ENCODE measurements around the gene CDH19. TPM values are rescaled to one million over a fixed set of nuclear protein-coding genes. Genes with fewer than 3 reads are reported as not detected.

Gene CDH19, protein sequence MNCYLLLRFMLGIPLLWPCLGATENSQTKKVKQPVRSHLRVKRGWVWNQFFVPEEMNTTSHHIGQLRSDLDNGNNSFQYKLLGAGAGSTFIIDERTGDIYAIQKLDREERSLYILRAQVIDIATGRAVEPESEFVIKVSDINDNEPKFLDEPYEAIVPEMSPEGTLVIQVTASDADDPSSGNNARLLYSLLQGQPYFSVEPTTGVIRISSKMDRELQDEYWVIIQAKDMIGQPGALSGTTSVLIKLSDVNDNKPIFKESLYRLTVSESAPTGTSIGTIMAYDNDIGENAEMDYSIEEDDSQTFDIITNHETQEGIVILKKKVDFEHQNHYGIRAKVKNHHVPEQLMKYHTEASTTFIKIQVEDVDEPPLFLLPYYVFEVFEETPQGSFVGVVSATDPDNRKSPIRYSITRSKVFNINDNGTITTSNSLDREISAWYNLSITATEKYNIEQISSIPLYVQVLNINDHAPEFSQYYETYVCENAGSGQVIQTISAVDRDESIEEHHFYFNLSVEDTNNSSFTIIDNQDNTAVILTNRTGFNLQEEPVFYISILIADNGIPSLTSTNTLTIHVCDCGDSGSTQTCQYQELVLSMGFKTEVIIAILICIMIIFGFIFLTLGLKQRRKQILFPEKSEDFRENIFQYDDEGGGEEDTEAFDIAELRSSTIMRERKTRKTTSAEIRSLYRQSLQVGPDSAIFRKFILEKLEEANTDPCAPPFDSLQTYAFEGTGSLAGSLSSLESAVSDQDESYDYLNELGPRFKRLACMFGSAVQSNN
- total RNA-seq (not detected), polyA plus RNA-seq (not detected)

GRCh38 chr18:66603941-66604627, at the start of gene CDH19:
Gene CDH19, minus strand, starts transcription at chr18:66604090. Its CDS starts 31,886 bp downstream, at chr18:66572204.
- ChIA-PET CTCF (no interaction called here), POLR2A (no interaction called here)
- no peak within 1 kb of the TSS for H3K4me3 ChIP-seq (ENCODE audit: low read length)
- H3K36me3 ChIP-seq (ENCODE audit: insufficient read depth, low read length) = no peaks in the 10 kb centered on the region
- Mint-ChIP-seq H3K4me1 (no peaks in the 10 kb centered on the region), H3K9me3 (peaks cover 0 to 10% (median 3%) of the 10 kb centered on the region in 5 donors), H3K4me3 (no peak within 1 kb of the TSS), H3K27me3 (no peaks in the 10 kb centered on the region), H3K36me3 (no peaks in the 10 kb centered on the region), H3K27ac (no peak within 1 kb of the TSS)
- no peak within 1 kb of the TSS for H3K27ac ChIP-seq (ENCODE audit: low read depth, low read length)
- DNase-seq = no peak
- H3K27me3 ChIP-seq (ENCODE audit: insufficient read depth, low read length, poor library complexity, severe bottlenecking) = no peaks in the 10 kb centered on the region
- no peaks in the 10 kb centered on the region for H3K4me1 ChIP-seq (ENCODE audit: insufficient read depth, low read length)
- H3K9me3 ChIP-seq (ENCODE audit: low read length) = peaks cover 3% of the 10 kb centered on the region

DNA sequence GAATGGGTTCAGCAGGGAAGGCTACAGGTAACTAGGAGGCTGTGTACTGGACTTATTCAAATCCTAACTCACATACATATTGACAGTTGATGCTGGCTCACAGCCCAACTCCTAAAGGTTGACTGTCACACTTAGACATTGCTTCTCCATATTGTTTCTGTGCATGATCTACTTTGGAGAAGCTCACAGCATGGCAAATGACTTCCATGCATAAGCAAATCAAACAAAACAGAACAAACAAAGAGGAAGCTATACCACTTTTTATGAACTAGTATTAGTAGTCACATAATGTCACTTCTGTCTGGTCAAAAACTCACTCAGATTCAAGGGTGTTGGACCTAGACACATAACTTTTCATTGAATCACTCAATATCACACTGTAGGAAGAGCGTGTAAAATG, 43.8 kb upstream of the CDH19 start:
- Mint-ChIP-seq H3K36me3 (no peaks in the 10 kb centered on the region), H3K4me3 (no peak overlapping the region), H3K9me3 (peaks cover 1 to 22% (median 5%) of the 10 kb centered on the region in 5 donors), H3K4me1 (no peaks in the 10 kb centered on the region), H3K27me3 (peaks cover 0 to 3% of the 10 kb centered on the region in 2 donors), H3K27ac (no peak overlapping the region)
- DNase-seq = no peak
- H3K27ac ChIP-seq (ENCODE audit: low read depth, low read length) = no peak overlapping the region
- no peaks in the 10 kb centered on the region for H3K36me3 ChIP-seq (ENCODE audit: insufficient read depth, low read length)
- POLR2A ChIA-PET = no interaction called here
- H3K4me3 ChIP-seq (ENCODE audit: low read length) = no peak overlapping the region
- CTCF ChIA-PET = no interaction called here
- no peaks in the 10 kb centered on the region for H3K4me1 ChIP-seq (ENCODE audit: insufficient read depth, low read length)
- no peaks in the 10 kb centered on the region for H3K27me3 ChIP-seq (ENCODE audit: insufficient read depth, low read length, poor library complexity, severe bottlenecking)
- no peaks in the 10 kb centered on the region for H3K9me3 ChIP-seq (ENCODE audit: low read length)

DNA sequence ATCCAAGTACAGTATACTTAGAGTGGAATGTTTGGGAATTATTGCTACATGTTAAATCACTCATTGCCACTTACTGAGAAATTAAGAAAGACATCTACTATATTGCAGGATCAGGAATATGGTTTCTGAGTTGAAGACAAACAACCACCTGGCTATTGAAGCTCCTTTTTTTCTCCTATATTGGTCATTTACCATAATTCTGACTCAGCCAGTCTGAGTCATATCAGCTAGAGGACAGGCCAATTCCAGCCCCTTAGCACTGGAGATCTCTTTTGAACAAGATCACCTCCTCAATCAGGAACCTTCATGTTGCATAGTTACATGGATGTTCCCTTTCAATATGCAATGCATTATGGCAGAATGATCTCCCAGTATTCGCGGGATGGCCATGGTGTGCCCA, 42.7 kb upstream of the CDH19 start:
- H3K9me3 ChIP-seq (ENCODE audit: low read length) = no peaks in the 10 kb centered on the region
- peaks cover 0 to 22% (median 4%) of the 10 kb centered on the region in 5 donors for H3K9me3 Mint-ChIP-seq
- peaks cover 0 to 3% of the 10 kb centered on the region in 2 donors for H3K27me3 Mint-ChIP-seq
- H3K4me1 Mint-ChIP-seq = no peaks in the 10 kb centered on the region
- no peak for DNase-seq
- CTCF ChIA-PET = no interaction called here
- H3K36me3 Mint-ChIP-seq = no peaks in the 10 kb centered on the region
- no peak overlapping the region for H3K27ac ChIP-seq (ENCODE audit: low read depth, low read length)
- H3K27me3 ChIP-seq (ENCODE audit: insufficient read depth, low read length, poor library complexity, severe bottlenecking) = no peaks in the 10 kb centered on the region
- H3K36me3 ChIP-seq (ENCODE audit: insufficient read depth, low read length) = no peaks in the 10 kb centered on the region
- H3K4me1 ChIP-seq (ENCODE audit: insufficient read depth, low read length) = no peaks in the 10 kb centered on the region
- POLR2A ChIA-PET = no interaction called here
- no peak overlapping the region for H3K27ac Mint-ChIP-seq
- no peak overlapping the region for H3K4me3 ChIP-seq (ENCODE audit: low read length)
- H3K4me3 Mint-ChIP-seq = no peak overlapping the region

DNA sequence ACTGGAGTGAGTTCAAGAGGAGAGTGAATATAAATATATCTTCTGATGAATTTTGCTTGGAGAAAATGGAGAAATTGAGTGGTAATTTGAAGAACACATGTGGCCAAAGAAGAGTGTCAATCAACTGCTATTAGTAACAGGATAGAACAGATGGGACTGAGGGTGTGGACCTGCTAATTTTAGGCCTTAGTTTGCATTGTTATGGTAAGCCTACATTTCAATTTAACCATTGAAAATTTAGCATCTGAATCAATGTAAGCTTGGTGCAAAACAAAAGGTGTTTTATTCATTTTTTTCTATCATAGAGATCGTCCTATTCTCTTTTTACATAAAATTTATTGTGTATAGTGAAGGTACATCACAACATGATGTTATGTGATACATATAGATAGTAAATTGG, 42.1 kb upstream of the CDH19 start:
- CTCF ChIA-PET = no interaction called here

DNA sequence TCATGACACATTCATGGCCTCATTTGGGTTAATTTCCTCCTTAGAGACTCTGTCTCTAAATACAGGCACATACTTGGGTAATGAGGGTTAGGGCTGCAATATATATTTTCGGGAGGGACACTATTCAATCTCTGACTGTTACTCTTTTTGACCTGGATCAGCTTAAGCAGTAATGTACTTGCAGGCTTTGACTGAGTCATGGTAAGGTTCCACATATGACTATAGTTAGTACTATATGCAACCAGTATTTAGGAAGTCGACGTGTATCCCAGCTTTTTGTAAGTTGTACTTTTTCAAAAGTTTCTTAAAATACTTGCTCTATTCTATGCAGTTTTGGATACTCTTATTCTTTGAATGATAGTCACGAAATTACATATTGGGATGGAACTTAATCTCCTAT, 37.2 kb upstream of the CDH19 start:
- no peak overlapping the region for H3K27ac Mint-ChIP-seq
- POLR2A ChIA-PET = no interaction called here
- DNase-seq = no peak
- H3K36me3 Mint-ChIP-seq = no peaks in the 10 kb centered on the region
- H3K27me3 ChIP-seq (ENCODE audit: insufficient read depth, low read length, poor library complexity, severe bottlenecking) = no peaks in the 10 kb centered on the region
- no peak overlapping the region for H3K4me3 Mint-ChIP-seq
- H3K27ac ChIP-seq (ENCODE audit: low read depth, low read length) = no peak overlapping the region
- no peaks in the 10 kb centered on the region for H3K4me1 Mint-ChIP-seq
- no peaks in the 10 kb centered on the region for H3K9me3 ChIP-seq (ENCODE audit: low read length)
- peaks cover 1 to 43% (median 4%) of the 10 kb centered on the region in 5 donors for H3K9me3 Mint-ChIP-seq
- no peaks in the 10 kb centered on the region for H3K36me3 ChIP-seq (ENCODE audit: insufficient read depth, low read length)
- CTCF ChIA-PET = no interaction called here
- H3K4me3 ChIP-seq (ENCODE audit: low read length) = no peak overlapping the region
- no peaks in the 10 kb centered on the region for H3K27me3 Mint-ChIP-seq
- no peaks in the 10 kb centered on the region for H3K4me1 ChIP-seq (ENCODE audit: insufficient read depth, low read length)

More for the DNA sequence above, 42.1 kb upstream of the CDH19 start:
- Histone ChIP-seq H3K27ac (ENCODE audit: low read depth, low read length) (no peak overlapping the region), H3K9me3 (ENCODE audit: low read length) (no peaks in the 10 kb centered on the region), H3K4me3 (ENCODE audit: low read length) (no peak overlapping the region), H3K36me3 (ENCODE audit: insufficient read depth, low read length) (no peaks in the 10 kb centered on the region), H3K27me3 (ENCODE audit: insufficient read depth, low read length, poor library complexity, severe bottlenecking) (no peaks in the 10 kb centered on the region), H3K4me1 (ENCODE audit: insufficient read depth, low read length) (no peaks in the 10 kb centered on the region)
- H3K27me3 Mint-ChIP-seq = peaks cover 0 to 3% of the 10 kb centered on the region in 2 donors
- H3K27ac Mint-ChIP-seq = no peak overlapping the region
- no peaks in the 10 kb centered on the region for H3K4me1 Mint-ChIP-seq
- POLR2A ChIA-PET = no interaction called here
- no peaks in the 10 kb centered on the region for H3K36me3 Mint-ChIP-seq
- H3K9me3 Mint-ChIP-seq = peaks cover 0 to 22% (median 4%) of the 10 kb centered on the region in 5 donors
- no peak for DNase-seq
- H3K4me3 Mint-ChIP-seq = no peak overlapping the region

GRCh38 chr18:66640431-66640830, 36.5 kb upstream of the CDH19 start:
- POLR2A ChIA-PET = no interaction called here
- no peak overlapping the region for H3K27ac ChIP-seq (ENCODE audit: low read depth, low read length)
- H3K4me3 ChIP-seq (ENCODE audit: low read length) = no peak overlapping the region
- H3K9me3 ChIP-seq (ENCODE audit: low read length) = no peaks in the 10 kb centered on the region
- no peaks in the 10 kb centered on the region for H3K27me3 Mint-ChIP-seq
- CTCF ChIA-PET = no interaction called here
- H3K4me1 Mint-ChIP-seq = no peaks in the 10 kb centered on the region
- H3K4me3 Mint-ChIP-seq = no peak overlapping the region
- H3K36me3 Mint-ChIP-seq = no peaks in the 10 kb centered on the region
- no peak for DNase-seq
- no peak overlapping the region for H3K27ac Mint-ChIP-seq
- peaks cover 1 to 46% (median 5%) of the 10 kb centered on the region in 5 donors for H3K9me3 Mint-ChIP-seq
- no peaks in the 10 kb centered on the region for H3K36me3 ChIP-seq (ENCODE audit: insufficient read depth, low read length)
- H3K27me3 ChIP-seq (ENCODE audit: insufficient read depth, low read length, poor library complexity, severe bottlenecking) = no peaks in the 10 kb centered on the region
- H3K4me1 ChIP-seq (ENCODE audit: insufficient read depth, low read length) = no peaks in the 10 kb centered on the region

DNA sequence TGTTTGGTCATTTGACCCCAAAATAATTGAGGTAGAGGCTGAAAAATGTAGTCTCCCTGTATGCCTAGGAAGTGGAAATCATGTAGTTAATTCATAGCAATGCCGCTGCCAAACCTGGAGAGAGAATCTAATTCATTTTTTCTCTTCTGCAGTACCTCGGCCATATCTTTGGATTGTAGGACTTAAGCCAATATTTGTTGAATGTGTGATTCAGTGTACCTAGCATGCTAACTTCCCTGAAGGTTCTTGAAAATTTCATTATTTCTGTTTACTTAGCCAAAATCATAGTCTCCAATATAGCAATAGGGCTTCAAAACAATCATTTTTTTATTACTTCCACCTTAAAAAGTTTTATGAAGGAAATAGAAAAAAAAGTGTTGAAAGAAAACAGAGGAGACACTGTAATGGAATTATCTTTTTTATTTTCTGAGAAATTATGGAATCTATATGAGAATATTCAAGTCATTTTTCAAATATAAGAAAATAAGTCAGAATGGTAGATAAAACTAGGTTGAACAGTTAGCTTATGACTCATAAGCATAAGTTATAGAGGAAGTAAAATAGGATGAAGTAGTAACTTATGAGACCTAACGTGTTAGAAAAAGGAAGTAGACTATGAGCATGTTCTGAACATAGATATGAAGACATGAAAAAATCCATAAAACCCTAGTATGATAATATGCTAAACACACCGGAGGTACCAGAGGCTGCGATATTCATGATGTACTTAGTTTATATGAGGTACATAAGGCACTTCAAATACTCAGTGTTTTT, 35.2 kb upstream of the CDH19 start:
- no peak overlapping the region for H3K4me3 ChIP-seq (ENCODE audit: low read length)
- DNase-seq = no peak
- peaks cover 1 to 45% (median 5%) of the 10 kb centered on the region in 5 donors for H3K9me3 Mint-ChIP-seq
- no peaks in the 10 kb centered on the region for H3K4me1 ChIP-seq (ENCODE audit: insufficient read depth, low read length)
- no peaks in the 10 kb centered on the region for H3K4me1 Mint-ChIP-seq
- no peaks in the 10 kb centered on the region for H3K27me3 Mint-ChIP-seq
- H3K27ac Mint-ChIP-seq = no peak overlapping the region
- H3K27me3 ChIP-seq (ENCODE audit: insufficient read depth, low read length, poor library complexity, severe bottlenecking) = no peaks in the 10 kb centered on the region
- no peak overlapping the region for H3K27ac ChIP-seq (ENCODE audit: low read depth, low read length)
- POLR2A ChIA-PET = no interaction called here
- H3K4me3 Mint-ChIP-seq = no peak overlapping the region
- no peaks in the 10 kb centered on the region for H3K9me3 ChIP-seq (ENCODE audit: low read length)
- H3K36me3 Mint-ChIP-seq = no peaks in the 10 kb centered on the region
- no peaks in the 10 kb centered on the region for H3K36me3 ChIP-seq (ENCODE audit: insufficient read depth, low read length)
- CTCF ChIA-PET = no interaction called here

Measured in CD8-positive, alpha-beta memory T cell (primary cell).